Tongue (tissue), 2 donors: ENCODE results near the gene PDE3A. TPM values are rescaled to one million over a fixed set of nuclear protein-coding genes. Genes with fewer than 3 reads are reported as not detected.

ENCODE experiments used
- DNase-seq: peaks from one replicate; pipeline ENCODE4 v3.0.0-alpha.2; 2015
- total RNA-seq: library from RNA; depleted of rRNA; stranded (reverse); fragments of >200 nt; gene quantifications from one replicate; pipeline ENCODE4 v1.2.3, GENCODE V29; 2014

The PDE3A gene
- total RNA-seq, 1 donor from 2014 or later: 25.8 TPM

DNA sequence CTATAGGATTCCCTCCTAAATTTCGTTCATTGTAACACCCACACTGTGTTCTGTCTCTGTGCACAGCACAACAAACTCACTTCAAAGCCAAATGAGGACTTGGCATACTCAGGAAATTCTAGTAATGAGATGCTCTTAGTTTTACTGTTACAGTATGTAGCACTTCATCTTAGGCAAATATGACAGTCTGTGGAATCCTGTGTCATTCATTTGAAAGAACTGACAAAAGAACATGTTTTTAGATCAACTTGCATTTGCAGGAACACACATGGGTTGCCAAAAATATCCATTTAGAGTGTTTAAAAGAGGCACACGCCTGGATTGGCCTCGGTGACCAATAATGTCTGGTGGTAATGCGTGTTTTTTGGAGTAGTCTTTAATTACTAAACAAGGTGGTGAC, 56.5 kb downstream of the PDE3A start:
- no peak for DNase-seq

DNA sequence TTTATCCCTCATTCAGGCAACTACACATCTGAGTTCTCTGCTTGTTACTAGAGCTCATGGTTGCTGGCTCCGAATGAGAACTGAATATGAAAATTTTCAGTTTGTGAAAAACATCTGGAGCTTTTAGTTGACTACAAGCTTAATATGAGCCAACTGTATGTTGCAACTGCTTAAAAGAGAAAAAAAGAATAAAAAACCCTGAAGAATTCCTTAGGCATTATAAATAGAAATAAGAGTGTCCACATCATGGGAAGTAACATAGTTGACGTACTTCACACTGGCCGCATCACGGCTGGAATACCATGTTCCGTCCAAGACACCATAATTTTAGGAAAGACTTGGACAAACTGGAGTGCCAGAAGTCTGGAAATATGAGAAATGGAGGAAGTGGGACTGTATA, 57.9 kb downstream of the PDE3A start:
- peak; percentile 70 for DNase-seq

- no peak for DNase-seq
Observed at GRCh38 chr12:20426957-20427356, 58.6 kb downstream of the PDE3A start.

DNA sequence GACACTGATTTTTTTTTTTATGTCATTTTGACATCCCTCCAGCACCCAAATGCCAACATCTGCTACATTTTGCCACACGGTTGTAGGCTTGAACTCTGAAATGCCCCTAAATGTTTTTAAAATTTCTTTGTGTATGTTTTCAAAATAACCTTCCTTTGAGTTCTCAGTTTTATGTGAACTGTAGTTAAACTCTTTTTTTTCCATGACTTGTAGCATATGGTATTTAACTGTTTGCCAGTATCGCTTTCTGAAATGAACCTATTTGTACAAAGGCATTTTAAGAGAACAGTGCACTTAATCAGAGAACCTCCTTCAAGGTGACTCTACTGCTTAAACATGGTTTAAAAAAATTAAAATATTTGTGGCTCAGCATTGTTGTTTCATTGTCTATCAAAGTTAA, 61.5 kb downstream of the PDE3A start:
- peak; percentile 41 for DNase-seq

DNA sequence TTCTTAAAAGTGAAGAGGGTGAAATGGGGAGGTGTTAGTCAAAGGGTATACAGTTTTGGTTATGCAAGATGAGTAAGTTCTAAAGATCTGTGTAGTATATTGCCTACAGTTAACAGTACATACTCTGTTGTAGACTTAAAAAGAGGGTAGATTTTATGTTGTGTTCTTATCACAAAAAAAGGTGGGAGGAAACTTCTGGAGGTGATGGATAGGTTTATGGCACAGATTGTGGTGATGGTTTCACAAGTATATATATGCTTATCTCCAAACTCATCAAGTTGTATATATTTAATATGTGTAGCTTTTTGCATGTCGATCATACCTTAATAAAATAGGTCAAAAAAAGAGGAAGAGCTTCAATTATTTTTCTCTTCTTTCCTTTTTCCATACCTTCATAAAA, 64.0 kb downstream of the PDE3A start:
- no peak for DNase-seq

- no peak for DNase-seq
Observed at GRCh38 chr12:20434996-20435395, 66.7 kb downstream of the PDE3A start.

DNA sequence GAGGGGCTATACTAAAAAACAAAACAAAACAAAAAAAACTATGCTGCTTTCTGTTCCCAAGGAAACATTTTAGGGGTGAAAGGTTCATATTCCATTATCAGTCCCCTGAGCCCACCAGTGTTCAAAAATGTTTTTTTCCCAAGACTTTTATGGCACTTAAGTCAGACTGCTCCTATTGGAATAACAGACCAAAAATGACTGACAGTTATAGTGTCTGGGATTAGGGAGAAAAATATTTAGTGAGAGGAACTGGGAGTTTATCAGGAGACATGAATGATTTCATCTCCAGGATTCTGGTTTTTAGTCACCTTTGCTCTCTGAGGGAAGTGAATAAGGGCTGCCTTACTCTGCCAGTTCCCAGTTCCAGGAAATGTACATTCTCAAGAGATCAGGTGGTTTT, 68.0 kb downstream of the PDE3A start:
- peak; percentile 35 for DNase-seq

DNA sequence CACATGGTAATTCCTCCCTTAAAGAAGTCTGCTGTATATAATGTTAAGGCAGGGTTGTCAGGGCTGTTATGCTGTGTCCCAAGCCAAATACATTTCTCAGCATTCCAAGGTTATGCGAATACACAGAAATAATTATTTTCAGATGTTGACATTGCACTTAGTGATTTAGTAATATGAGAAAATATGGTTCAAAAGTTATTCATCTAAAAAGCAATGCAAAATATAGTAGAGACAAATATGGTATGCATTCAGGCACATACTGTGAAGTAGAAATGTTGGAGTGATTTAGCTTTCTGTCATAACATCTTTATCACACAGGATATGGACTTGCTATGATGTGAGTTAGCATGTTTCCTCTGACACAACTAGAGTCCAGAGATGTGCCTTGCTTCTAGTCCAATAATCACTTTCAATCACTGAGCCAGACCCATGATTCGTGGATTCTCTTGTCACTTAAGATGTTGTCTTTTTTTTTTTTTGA, 70.0 kb downstream of the PDE3A start:
- peak; percentile 84 for DNase-seq

DNA sequence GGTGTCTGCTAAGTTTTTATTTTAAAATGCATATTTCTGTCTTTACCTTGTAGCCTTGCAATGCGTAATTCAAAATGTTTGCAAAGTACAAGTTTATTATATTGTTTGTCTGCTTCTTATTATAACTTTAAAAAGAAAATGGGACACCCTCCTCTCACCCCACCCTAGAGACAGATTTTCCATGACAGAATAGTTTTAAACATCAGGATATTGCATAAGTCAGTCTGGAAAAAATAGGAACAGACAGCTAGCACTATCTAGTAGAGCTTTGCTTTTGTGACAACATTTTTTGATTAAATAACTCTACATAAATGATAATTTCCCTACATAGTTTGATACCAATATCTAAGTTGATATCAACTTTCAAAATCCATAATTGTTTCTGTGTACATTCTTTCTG, 71.3 kb downstream of the PDE3A start:
- no peak for DNase-seq

DNA sequence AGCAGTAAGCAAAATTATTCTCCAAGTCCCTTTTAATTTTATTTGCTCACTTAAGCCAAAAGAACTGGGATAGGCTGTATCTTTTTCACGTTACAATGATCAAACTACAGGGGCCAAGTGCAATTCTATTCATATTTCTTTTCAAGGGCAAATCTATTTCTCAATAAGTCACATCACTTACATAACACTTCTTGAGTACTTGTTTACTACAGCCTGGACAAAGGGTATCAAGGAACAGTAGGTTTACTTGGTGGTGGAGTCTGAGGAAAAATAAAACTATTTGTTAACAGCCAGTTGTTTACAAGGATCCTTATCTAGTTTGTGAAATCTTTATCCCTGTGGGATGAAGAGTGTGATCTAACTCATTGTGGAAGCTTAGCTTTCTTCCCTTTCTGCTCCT, 72.1 kb downstream of the PDE3A start:
- DNase-seq: no peak

DNA sequence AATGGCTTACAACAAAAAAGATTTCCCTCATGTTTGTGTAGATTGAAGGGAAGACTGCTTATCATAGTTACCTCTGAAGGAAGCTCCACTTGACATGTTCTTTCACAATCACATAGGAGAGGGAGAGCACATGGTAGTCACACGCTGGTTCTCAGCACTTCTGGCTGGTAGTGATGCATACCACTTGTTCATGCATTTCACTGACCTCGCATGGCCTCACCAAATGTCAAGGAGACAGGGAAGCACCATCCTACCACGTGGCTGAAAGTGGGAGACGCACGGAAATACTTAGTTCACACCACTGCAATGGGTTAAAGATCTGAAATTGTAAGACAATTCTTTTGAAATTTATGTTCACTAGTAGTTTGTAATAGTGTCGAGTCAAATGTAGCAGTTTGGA, 74.0 kb downstream of the PDE3A start:
- no peak for DNase-seq

GRCh38 chr12:20443255-20443654, 74.9 kb downstream of the PDE3A start:
- no peak for DNase-seq

DNA sequence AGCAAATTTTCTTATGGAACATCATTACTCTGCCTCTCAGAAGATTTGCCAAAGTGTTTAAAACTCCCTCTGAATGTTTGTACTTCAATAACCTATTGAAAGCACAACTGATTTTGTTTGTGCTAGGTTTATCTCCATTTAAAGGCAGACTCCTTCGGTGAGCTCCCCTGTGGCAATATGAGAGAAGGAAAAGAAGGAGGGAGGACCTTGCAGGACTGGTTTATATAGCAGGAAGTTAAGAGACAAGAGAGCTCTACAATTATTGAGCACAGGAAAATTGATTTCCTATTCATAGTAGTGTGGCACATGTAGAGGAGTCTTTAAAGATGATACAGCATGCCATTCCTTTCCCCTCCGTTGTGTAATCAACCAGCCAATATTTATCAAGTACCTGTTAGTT, 75.5 kb downstream of the PDE3A start:
- DNase-seq: no peak

GRCh38 chr12:20444595-20445170, 76.3 kb downstream of the PDE3A start:
- no peak for DNase-seq

- no peak for DNase-seq
Observed at GRCh38 chr12:20445687-20446086, 77.3 kb downstream of the PDE3A start.

DNA sequence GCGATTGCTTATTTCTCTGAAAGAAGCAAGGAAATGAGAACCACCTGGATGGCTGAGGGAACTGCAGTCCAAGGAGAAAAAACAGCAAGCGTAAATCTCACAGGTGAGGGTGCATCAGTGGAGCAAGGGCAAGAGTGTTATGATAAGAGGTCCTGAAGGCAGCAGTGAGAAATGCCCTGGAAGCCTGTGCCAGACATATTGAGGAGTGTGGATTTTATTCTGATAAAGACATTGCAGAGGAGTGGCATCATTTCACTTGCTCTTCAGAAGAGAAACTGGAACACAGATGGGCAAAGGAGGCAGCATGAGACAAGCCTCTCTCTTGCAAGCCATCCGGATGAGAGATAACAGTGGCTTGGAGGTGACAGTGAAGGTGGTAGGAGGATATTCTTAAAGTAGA, 78.5 kb downstream of the PDE3A start:
- DNase-seq: no peak

DNA sequence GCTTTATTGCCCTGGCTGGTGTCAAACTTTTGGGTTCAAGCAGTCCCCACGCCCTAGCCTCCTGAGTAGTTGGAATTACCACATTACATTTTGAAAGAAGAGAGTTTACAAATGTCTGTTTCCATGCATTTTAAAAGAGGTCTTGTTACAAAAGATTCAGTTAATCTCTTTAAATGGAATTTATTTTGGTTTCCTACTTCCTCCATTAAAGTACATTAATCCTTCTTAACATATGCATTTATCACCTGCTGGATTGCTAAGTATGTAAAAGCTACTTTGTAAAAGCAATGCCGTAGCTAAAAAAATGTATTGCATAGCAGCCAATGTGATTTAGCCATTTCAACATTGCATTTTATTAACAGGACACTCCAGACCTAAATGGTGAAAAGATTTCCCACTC, 80.4 kb downstream of the PDE3A start:
- no peak for DNase-seq

DNA sequence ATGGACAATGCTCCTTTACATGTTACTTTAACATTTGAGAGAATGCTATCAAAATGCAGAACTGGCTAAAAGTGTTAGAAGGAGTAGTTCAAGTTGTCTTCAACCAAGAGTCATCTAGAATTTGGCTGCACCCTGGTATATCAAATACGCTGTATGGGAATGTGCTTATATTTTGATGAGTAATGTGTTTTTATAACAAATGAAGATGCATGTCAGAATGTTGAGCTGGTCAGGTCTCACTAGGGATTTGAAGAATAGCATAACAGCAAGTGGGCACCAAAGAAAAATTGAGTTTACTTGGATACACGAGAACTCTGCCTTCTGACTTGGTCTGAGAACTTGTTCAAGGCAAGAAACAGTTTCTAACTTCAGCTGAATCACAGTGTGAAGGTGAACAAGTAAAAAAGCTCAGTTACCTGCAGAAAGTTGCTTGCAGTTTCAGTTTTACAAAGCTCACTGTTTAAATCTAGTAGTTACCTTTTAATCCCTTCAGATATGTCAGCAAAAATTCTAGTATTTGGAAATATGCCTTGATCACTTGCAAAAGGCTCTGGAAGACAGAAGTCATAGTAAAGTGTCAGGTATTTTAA, 82.3 kb downstream of the PDE3A start:
- DNase-seq: no peak

DNA sequence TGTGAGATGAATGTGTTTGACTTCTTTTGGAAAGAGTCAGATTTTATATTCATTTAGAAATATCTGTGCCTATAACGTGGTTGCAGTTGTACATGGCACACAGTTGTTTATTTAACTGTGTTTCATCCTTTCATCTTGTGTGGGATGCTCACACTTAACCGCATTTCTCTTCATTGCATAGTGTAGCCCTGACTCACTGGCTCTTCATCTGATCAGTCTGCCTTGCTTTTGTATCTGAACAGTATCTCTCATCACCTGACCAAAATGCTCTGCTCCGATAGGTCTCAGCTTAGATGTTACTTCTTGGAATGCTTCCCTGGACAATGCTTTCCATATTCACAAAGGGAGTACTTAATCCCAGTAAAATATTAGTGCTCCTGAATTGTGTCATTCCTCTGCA, 83.4 kb downstream of the PDE3A start:
- DNase-seq: no peak

- no peak for DNase-seq
Observed at GRCh38 chr12:20452496-20453010, 84.2 kb downstream of the PDE3A start.

- DNase-seq: no peak
Observed at GRCh38 chr12:20453756-20454310, 85.5 kb downstream of the PDE3A start.

GRCh38 chr12:20455001-20455706, 86.8 kb downstream of the PDE3A start:
- DNase-seq: no peak

DNA sequence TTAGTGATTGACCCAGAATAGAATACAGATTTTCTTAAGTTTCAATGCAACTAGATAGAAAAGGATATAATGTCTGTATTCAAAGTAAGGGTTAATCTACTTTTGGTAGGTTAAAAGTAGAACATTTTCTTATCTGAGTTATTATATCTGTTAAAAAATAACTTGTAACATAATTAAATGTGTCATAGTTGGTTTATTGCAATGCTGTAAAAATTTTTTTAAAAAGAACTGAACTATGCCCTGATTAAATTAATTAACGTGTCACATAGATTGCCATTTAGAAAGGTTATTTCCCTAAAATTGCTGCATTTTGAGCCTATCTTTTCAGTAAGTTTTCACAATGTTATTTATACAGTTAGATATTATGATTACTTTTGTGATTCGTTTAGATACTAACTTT, 89.2 kb downstream of the PDE3A start:
- no peak for DNase-seq
